ENCODE results near the gene GP9. TPM values are rescaled to one million over a fixed set of nuclear protein-coding genes. Genes with fewer than 3 reads are reported as not detected.

The GP9 gene
- total RNA-seq, 1 donor from 2014 or later: not detected

DNA sequence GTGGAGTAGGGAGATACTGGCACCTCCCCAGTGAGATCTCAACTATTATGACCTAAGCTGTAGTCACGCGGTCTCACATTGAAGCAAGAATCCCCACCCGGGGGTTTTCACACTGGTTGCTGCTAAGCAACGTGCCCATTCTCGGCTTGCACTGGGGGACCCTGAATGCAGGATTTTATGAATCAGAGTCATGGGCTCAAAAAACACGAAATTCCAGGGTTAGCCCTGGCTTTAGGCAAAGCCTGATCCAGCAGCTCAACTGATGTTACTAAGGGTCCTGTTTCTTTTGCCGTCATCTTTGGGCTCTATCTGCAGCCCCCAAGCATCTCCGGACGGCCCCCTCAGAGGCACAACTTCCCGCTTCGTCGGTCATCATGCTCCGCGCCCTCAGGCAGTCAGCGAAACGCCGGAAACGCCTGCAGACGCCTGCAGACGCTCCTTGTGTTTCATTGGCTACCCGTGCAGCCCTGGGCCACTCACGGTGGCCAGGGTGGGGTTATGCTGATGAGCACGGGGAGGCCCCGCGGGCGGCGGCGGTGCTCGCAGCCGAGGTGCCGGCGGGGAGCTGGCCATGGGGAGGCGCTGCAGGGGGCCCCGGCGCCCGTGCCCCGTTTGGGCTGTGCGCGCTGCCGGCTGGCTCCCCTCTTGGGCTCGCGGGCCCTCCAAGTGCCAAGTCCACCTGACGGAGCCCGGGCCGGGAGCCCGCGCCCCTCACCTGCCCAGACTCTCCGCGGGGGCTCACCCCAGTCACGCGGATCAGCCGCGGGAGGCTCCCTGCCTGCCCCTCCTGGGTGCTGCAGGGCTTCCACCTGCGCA lies 33.6 kb upstream of the GP9 start:
- intact Hi-C loops (cut with micrococcal nuclease): no loop called here
- ATAC-seq (peak; percentile 82), DNase-seq (peak; percentile 92)

DNA sequence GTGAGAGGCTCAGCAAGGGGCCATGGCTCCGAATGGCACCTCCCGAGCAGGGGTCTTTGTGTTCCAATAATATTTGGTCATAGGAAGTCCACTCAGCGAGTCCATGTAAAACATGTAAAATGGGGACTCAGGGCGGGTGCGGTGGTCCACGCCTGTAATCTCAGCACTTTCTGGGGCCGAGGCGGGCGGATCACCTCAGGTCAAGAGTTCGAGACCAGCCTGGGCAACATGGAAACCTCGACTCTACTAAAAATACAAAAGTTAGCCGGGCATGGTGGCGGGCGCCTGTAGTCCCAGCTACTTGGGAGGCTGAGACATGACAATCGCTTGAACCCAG lies 33.1 kb upstream of the GP9 start:
- ATAC-seq (no peak), DNase-seq (no peak)
- intact Hi-C loops (cut with micrococcal nuclease): no loop called here

DNA sequence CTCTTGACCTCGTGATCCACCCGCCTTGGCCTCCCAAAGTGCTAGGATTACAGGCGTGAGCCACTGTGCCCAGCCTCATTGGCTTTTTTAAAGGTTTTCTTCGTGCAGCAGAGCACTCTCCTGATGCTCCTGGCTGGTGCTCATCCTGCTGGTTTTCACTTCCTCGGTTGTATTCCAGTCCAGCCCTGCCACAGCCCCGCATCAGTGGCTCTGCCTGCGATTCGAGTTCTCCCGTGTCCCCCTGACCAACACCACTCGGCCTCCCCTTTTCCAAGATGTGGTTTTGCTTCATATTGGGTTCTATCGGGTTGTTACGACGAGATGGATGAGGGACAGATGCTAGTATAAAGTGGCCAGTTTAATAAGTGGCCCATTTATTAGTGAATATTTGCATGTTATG lies 31.7 kb upstream of the GP9 start:
- DNase-seq (no peak), ATAC-seq (no peak)
- intact Hi-C loops (cut with micrococcal nuclease): no loop called here

DNA sequence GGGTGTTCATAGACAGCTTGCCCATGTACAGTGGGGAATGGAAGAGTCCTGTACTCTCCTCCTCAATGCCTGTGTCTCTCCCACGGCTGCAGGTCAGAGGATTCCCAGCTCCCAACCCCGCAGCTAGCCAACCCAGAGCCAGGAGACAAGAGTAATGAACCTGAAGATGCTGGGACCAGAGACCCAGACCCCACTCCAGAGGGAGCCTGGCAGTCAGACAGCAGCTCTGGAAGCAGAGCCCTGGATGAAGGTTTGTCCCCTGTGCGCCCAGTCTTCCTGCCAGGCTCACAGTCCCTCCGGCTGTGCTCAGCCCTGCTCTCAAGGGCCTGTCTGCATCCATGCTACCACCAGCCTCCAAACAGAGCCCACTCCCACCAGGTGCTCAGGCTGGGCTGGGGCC lies 30.0 kb upstream of the GP9 start:
- ATAC-seq (no peak), DNase-seq (no peak)
- intact Hi-C loops (cut with micrococcal nuclease): no loop called here

DNA sequence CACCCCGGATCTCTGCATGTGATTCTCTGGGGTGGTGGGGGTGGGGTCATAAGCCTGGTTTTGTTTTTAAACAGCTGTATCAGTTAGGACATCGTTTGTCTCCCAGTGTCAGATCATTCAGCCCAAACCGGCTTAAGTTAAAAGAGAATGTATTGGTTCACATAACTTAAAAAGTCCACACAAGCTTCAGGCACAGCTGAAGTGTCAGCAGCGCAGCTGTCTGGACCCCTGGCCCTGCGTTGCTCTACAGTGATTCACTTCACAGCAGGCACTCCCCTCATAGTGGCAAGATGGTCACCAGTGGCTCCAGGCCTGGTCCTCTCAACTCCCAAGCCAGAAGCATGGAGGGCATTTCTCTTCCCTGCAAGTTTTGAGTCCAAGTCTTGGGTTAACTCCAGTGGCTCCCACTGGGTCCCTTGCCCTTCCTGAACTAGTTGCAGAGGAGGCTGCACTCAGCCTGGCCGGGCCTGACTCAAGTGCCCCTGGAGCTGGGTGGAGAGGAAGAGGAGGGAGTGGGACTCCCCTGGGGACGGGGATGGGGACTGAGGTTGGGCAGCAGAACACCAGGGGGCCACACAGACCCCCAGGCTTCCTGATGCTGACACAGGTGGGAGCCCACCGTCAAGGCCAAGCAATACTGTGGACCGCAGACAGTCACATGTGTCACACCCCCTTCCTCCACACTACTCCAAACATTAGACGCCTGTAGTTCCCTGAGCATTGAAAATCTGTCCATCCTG lies 28.9 kb upstream of the GP9 start:
- intact Hi-C loops (cut with micrococcal nuclease): no loop called here
- DNase-seq: no peak
- no peak for ATAC-seq

DNA sequence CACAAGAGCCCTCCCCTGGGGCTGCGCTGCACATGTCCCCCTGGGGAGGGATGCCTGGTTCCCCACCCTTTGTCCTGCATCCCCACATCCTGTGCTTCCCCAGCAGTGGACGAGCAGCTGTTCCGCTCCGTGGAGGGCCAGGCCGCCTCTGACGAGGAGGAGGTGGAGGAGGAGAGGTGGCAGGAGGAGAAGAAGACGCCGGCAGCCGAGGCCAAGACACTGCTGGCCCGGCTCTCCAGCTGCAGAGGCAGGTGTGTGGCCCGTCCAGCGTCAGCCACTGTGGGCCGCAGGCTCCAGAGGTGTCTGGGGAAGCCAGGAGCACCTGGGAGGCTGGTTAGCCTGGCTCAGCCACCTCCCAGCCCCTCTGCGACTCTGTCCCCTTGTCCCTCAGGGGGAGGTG lies 27.9 kb upstream of the GP9 start:
- DNase-seq (no peak), ATAC-seq (no peak)
- intact Hi-C loops (cut with micrococcal nuclease): no loop called here

DNA sequence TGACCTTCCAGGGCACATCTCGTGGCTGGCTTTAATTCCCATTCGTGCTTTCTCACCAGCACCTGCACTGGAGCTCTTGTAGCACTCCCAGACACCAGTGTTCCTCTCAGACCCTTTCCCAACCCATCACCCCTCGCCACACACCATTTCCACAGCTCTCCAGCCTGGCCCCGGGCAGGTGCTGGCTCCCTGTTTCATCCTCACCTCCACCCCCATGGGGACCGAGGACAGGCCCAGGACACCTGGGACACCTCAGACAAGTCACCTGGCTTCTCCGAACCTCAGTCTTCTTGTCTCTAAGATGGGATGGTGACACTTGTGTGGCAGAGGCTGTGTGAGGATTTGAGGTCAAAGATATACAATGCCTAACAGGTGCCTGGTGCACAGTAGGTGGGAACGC lies 27.4 kb upstream of the GP9 start:
- intact Hi-C loops (cut with micrococcal nuclease): no loop called here
- no peak for DNase-seq

DNA sequence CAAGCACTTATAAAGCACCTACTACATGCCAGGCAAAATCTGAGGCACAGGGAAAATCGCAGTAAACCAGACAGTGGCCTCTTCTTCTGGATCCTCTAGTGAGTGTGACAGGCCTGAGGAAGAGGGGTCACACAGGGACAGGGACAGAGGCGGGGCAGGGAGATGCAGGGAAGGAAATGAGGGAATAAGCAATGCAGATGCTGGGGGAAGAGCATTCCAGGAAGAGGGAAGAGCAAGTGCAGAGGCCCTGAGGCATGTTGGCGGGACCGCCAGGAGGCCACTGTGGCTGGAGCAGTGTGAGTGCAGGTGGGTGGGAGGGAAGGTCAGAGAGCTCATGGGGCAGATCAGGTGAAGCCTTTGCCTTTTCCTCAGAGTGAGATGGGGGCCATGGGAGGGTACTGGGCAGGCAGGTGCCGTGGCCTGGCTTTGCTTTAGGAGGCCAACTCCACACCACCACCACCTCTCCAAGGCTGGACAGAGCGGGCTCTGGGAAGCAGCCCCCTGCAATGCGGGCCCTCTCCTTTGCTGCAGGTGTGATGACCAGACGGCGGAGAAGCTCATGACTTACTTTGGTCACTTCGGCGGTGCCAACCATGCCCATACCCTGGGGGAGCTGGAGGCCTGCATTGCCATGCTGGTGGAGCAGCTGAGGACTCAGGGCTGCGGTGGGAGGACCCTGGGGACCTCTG lies 26.8 kb upstream of the GP9 start:
- intact Hi-C loops (cut with micrococcal nuclease): no loop called here
- DNase-seq (no peak), ATAC-seq (no peak)

More for the DNA sequence above, 27.4 kb upstream of the GP9 start:
- ATAC-seq: no peak

DNA sequence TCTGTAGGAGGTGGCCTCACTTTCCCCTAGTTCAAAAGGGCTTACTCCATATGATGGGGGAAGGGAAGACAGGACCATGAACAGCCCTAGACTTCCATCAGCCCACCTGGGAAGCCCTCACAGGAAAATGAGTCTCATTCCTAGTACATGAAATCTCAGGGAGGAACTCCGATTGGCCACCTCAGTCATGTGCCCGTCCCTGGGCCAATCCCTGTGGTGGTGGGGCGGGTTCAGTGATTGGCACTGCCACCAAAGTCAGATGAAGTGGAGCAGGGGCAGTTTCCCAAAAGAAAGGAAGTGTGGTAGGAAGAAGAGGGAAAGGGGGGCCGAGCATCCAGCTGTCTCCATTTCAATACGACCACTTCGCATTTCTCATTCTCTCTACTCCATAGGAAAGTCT lies 25.9 kb upstream of the GP9 start:
- intact Hi-C loops (cut with micrococcal nuclease): no loop called here
- no peak for DNase-seq
- ATAC-seq: no peak

DNA sequence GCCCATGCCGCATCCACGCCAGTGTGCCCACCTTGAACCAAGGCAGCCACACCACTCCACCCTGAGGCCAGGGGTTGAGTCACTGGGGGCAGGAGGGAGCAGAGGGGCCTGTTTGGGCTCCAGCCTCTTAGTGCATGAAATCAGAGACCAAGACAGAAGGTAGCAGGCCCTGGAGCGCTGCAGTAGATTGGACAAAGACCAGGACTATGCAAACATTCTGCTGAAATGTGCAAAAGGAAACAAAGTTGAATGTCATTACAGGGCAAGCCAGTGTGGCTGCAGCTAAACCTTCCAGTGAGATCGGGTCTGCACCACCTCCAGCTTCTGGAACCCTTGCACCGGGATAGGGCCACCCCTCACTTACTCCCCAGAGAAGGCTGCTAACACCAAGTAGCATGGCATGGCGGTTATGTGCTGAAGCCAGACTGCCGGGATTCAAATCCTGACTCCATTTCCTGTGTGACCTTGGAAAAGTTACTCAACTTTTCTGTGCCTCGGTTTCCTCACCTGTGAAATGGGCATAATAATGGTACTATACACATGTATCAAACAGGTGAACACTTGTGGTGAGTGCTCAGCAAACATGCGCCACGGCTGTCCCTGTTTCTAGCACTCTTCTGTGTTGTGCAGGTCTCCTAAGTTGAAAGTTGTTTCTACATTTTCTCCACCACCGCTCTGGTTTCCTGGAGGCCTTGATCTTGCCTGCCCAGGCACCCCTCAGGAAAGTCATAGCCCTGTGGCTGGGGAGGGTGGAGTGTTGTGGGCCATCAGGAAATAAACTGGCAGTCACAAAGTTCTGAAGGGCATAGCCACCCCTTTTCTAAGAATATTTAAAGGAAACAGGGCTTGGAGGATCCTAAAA lies 25.0 kb upstream of the GP9 start:
- DNase-seq: no peak
- intact Hi-C loops (cut with micrococcal nuclease): no loop called here
- no peak for ATAC-seq

DNA sequence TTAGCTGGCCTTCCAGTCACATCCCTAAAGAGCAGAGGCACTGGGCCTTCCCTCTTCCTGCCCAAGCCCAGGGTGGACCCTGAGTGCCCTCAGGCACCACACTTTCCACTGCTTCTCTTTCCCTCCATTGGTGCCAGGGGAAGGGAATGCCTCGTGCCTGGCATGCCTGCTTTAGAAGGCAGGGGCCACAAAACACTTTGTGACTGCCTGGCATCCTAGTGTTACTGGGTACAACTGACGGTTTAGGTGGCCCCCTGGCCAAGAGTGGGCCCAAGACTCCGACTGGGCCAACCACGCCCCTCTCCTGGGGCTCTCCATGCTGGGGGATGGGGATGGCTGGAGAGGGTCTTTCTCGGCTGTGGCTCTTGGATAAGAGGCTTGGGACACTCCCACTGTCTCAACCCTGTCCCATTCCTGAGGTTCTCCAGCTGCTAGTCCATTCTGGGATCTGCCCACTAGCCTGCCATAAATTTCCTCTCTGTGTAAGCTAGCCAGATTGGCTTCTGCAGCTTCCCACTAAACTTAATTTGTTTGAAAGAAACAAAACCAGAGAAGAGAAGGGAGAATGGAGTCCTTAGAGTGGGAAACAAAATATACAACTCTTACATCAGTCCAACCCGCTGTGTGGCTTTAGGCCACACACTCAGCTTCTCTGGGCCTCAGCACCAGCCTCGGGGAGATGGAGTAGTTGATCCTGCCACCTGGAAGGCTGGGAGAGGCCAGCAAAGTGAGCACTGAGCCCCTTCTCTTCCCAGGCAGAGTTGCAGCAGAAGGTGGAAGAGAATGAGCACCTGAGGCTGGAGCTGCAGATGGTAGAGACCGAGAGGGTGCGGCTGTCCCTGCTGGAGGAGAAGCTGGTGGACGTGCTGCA lies 24.1 kb upstream of the GP9 start:
- intact Hi-C loops (cut with micrococcal nuclease): no loop called here
- DNase-seq: no peak
- no peak for ATAC-seq

DNA sequence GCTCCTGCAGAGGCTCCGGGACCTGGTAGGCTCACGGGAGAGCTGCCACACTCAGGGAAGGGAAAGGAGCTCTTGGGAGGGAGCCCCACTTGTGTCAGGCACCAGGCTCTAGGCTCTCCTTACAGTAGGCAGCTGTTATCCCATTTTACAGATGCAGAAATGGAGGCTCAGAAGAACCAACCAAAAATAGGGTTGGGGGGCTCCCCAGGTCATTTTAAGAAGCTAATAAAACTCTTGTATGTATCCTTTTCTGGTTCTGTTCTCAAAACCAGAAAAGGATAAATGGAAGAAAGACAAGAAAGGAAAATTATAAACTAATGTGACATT lies 23.5 kb upstream of the GP9 start:
- ATAC-seq: no peak
- DNase-seq: no peak
- intact Hi-C loops (cut with micrococcal nuclease): no loop called here

DNA sequence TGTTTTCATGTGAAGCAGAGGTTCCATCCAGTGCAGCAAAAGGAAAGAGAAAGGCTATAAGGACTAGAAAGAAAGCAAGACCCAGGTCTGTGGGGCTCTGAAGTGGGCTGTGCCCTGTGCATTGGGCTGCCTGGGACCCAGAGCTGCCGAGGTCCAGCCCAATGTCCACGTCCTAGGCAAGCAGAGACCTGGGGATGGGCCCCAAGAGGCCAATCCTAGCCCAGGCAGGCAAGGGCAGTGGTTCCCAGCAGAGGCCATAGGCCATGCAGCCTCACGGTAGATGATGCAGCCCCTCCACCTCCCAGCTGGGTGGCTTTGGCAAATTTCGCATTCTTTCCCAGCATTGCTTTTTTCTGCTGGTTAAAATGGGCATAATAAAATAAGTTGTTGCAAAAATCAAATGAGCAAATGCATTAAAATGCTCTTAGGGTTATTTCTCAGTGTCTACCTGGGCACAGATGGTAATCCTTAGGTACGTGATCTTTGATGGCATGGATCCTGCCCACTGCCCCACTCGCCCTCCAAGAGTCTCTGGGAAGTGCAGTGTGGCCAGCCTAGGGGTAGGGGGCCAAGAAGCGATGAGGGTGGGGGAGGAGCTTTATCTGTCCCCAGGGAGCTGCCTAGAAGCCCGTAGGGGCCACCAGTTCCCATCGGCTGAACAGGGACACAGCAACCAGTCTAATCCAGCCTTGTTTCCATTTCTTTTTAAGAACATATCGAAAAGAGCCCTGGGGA lies 22.3 kb upstream of the GP9 start:
- intact Hi-C loops (cut with micrococcal nuclease): no loop called here
- ATAC-seq: no peak
- DNase-seq: no peak

DNA sequence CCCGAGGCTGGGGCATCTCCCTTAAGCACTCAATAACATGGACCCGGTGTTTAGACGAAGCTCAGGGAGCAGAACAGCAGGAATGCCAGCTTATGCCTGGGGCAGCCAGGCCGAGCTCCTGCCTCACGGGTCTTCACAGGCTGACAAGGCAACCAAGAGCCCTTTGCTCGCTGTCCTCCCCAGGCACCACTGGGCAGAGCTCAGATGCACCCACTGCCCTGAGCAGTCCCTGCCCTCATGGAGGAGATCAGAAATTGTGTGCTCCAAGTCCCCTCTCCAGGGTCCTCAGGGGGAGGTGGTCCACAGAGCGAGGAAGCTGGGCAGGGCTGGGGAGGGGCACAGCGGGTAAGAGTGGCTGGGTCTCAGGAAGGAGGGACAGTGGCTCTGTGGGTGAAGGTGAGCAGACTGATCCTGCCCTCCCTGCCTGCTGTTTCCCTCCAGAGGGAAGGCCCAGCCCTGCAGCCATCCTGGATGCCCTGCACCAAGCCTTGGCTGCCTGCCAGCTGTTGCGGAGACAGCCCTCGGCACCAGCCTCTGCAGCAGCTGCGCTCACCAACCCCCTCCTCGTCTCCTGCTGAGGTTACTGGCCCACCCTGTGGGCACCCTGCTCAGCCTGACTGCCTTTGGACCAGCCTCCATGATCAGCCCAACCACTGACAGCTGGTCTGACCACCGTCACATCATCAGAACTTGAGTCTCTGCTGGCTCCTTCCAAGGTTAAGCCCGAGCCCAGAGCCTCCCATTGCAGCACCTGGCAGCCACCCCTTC lies 21.1 kb upstream of the GP9 start:
- DNase-seq (peak; percentile 78), ATAC-seq (peak; percentile 66)
- intact Hi-C loops (cut with micrococcal nuclease): no loop called here

DNA sequence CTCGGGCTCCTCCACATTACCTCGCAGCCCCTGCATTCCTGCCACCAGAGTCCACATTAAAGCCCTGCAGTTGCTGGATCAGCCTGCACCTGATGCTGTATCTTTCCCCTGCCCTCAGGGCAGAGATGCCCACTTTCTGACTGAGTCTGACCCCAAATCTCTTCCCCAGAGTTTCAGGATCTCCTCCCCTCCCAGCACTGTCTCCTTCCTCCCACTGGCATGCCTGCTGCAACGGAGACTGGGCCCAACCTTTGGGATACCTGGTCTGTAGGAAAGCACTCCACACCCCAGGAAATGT lies 20.6 kb upstream of the GP9 start:
- intact Hi-C loops (cut with micrococcal nuclease): no loop called here
- no peak for DNase-seq
- ATAC-seq: no peak

DNA sequence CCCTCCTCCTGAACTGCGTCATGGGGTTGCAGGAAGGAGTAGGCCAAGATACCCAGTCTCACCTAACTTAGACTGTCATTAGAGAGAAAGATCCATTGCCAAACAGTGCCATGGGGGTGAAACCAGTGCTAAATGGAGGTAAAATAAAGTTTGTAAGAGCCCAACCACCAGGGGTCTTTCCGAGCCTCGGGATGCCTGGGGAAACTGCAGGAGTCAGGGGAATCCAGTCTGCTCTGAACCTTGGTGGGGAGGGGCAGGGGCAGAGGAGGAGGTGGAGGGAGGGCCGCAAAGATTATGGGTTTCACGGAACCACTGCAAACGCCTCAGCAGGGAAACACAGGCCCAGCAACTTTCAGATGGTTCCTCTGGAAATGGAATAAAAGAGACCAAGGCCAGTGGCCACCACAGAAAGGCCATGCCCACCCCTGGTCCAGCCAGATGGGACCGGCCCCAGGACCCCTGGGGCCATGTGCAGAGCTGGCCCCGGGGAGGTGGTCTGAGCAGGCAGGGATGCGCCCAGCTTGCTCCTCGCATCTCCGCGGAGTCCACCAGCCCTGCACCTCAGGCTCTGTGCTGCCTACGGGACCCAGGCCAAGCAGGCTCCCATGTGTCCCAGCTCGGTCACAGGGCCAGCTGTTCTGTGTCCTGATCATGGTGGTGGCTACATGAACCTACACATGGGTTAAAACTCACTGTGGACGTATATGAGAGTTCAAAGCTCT lies 19.8 kb upstream of the GP9 start:
- intact Hi-C loops (cut with micrococcal nuclease): no loop called here
- DNase-seq: no peak
- ATAC-seq: no peak

DNA sequence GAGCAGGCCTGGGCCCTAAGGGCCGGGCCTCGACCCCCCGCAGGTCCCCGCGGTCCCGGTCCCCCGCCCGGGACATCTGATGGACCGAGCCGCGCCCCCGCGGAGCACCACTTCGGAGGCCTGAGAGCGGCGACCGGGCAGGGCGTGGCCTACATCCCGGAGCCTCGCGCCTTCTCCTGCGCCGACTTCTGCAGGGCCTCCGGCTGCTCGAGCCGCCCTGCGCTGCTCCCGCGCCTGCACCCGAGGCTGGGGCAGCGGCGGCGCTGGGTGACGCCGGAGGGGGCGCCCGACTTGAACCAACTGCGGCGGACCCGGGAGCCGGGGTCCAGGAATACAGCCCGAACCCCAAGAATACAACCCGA lies 14.9 kb upstream of the GP9 start:
- intact Hi-C loops (cut with micrococcal nuclease): no loop called here

More for the DNA sequence above, 14.9 kb upstream of the GP9 start:
- ATAC-seq (peak; percentile 81), DNase-seq (peak; percentile 69)

All from left ventricle myocardium superior (tissue), 1 donor.